Suprapubic skin (tissue), 3 donors: ENCODE measurements around the gene WNT9A.

Experiments used
- CTCF ChIP-seq, 2 donors: fragments of 200-600 bp in 1 of 2; fragments of 450-650 bp in 1 of 2; sonication (generic) in 1 of 2; IDR thresholded peaks; one replicate each; pipeline ENCODE4 v1.5.1; 2016 to 2019; ENCODE audit warnings: antibody characterized with exemption in 2 of 2, mild to moderate bottlenecking in 1 of 2, moderate library complexity in 1 of 2
- EP300 ChIP-seq: sonication (generic); formaldehyde crosslinking; IDR thresholded peaks from one replicate; pipeline ENCODE4 v1.6.1; 2017; ENCODE audit warnings: antibody characterized with exemption
- POLR2A ChIP-seq, 2 donors: fragments of 450-650 bp; IDR thresholded peaks; one replicate each; pipeline ENCODE4 v1.6.1; 2017; ENCODE audit warnings: antibody characterized with exemption in 2 of 2, mild to moderate bottlenecking in 2 of 2, moderate library complexity in 2 of 2

DNA sequence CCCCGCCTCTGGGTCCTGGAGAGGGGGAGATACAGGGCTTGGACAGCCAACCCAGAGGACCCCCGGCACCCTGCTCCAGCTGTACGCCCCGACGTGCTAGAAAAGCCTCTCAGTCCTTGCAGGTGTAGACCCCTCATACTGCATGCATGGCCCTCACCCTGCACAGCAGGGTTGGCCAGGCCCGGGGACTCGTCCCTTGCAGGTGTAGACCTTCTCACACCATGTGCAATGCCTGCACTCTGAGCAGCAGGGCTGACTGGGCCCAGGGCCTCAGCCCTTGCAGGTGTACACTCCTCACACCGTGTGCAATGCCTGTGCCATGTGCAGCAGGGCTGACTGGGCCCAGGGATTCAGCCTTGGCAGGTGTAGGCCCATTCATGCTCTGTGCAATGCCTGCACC, 26.8 kb downstream of the WNT9A start:
- TF ChIP-seq CTCF (IDR thresholded peaks at IDR 0.05) = no peak
- TF ChIP-seq POLR2A (IDR thresholded peaks at IDR 0.05) = no peak
- TF ChIP-seq EP300 = no peak
